A549 treated with DMSO at 1 μM for 4 hours (cell line): ENCODE data around the gene HS6ST2. TPM values are rescaled to one million over a fixed set of nuclear protein-coding genes. Genes with fewer than 3 reads are reported as not detected.

Experiments used
- total RNA-seq: library from RNA; stranded (reverse); fragments of 200-300 nt; extraction: Qiagen RNA extraction; gene quantifications from 5 replicates; pipeline ENCODE4 v1.2.3, GENCODE V29; 2022; ENCODE audit warnings: low read depth

Gene HS6ST2
- total RNA-seq = 0.03 to 0.27 TPM (median 0.08 TPM) in 4 of 5 replicates, not detected in the other

GRCh38 chrX:132958091-132958703 is at the start of gene HS6ST2:
Gene HS6ST2, minus strand, starts transcription at chrX:132958629.

Other genes starting within 250 kb of the HS6ST2 start
- gene USP26, start 138.5 kb upstream of the HS6ST2 start, total RNA-seq = not detected in 5 replicates